Measurements from ENCODE around the gene PRR23E. TPM values are rescaled to one million over a fixed set of nuclear protein-coding genes. Genes with fewer than 3 reads are reported as not detected.

The PRR23E gene
- total RNA-seq, 1 experiment from 2014 or later, result not detected

DNA sequence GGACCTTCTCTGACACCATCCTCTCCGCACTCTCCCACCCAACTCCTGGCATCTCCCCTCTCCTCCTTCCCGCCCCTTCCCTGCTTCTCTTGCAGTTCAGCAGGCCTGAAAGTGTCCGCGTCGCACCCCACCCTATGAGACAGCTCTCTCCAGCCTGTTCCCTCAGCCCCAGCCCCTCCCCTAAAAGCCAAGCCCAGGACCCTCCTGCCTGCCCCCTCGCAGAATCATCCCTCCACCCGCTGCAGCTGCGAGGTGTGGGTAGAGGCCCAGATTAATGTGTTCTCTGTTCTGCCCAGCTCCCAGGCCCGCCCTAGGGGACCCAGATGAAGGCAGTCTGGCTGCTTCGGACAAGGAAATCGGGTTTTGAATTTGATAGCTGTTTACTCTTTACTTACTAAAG is 410 bp downstream of the PRR23E start:
- Mint-ChIP-seq H3K27me3 (ENCODE audit: insufficient read depth, unreplicated experiment) (peaks cover 11% of the 10 kb centered on the region), H3K4me1 (ENCODE audit: low read depth, unreplicated experiment) (no peaks in the 10 kb centered on the region), H3K4me3 (ENCODE audit: unreplicated experiment) (no peak overlapping the region), H3K27ac (ENCODE audit: unreplicated experiment) (no peak overlapping the region), H3K9me3 (ENCODE audit: unreplicated experiment) (no peaks in the 10 kb centered on the region), H3K36me3 (ENCODE audit: insufficient read depth, unreplicated experiment) (no peaks in the 10 kb centered on the region)
- Histone ChIP-seq H3K36me3 (ENCODE audit: control insufficient read depth, insufficient read depth, low read length) (no peaks in the 10 kb centered on the region), H3K4me3 (ENCODE audit: low read depth, low read length) (no peak overlapping the region), H3K9me3 (peaks cover 10% of the 10 kb centered on the region; the same call in 1 of the 2 replicates), H3K4me1 (no peaks in the 10 kb centered on the region), H3K27me3 (replicated peaks; ENCODE audit: control insufficient read depth, insufficient read depth, low read length) (no peaks in the 10 kb centered on the region)
- no TSS peak for BruUV-seq (replicated peaks)
- intact Hi-C loops (cut with micrococcal nuclease; ENCODE audit: unreplicated experiment), result no loop called here
- DNase-seq, result no peak
- CTCF ChIA-PET, result no interaction called here
- TF ChIP-seq, protein P1, sequence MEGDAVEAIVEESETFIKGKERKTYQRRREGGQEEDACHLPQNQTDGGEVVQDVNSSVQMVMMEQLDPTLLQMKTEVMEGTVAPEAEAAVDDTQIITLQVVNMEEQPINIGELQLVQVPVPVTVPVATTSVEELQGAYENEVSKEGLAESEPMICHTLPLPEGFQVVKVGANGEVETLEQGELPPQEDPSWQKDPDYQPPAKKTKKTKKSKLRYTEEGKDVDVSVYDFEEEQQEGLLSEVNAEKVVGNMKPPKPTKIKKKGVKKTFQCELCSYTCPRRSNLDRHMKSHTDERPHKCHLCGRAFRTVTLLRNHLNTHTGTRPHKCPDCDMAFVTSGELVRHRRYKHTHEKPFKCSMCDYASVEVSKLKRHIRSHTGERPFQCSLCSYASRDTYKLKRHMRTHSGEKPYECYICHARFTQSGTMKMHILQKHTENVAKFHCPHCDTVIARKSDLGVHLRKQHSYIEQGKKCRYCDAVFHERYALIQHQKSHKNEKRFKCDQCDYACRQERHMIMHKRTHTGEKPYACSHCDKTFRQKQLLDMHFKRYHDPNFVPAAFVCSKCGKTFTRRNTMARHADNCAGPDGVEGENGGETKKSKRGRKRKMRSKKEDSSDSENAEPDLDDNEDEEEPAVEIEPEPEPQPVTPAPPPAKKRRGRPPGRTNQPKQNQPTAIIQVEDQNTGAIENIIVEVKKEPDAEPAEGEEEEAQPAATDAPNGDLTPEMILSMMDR (IDR thresholded peaks at IDR 0.05; ENCODE audit: insufficient read depth in 1 of 2, low read depth in 1 of 2, low read length in 1 of 2, severe bottlenecking in 1 of 2, unreplicated experiment in 1 of 2), result no peak
- POLR2A ChIA-PET, result no interaction called here

DNA sequence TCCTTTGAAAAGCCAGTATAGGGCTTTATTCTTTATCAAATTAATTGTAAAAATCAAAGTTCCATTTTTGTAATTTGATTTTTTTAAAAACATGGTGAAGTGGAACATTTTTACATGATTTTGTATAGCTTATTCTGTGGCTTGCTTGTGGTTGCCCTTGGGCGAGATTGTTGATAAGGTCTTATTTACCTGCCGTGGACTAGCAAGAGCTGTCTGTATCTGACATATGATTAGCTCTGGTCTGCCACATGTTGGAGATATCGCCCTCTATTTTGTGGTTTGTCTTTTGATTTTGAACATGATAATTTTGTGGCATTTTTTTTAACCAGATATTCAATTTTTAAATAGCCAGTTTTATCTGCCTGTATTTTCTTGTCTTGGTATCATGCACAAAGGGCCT is 844 bp downstream of the PRR23E start:
- Mint-ChIP-seq H3K9me3 (ENCODE audit: unreplicated experiment) (no peaks in the 10 kb centered on the region), H3K4me1 (ENCODE audit: low read depth, unreplicated experiment) (no peaks in the 10 kb centered on the region), H3K27me3 (ENCODE audit: insufficient read depth, unreplicated experiment) (peaks cover 11% of the 10 kb centered on the region), H3K27ac (ENCODE audit: unreplicated experiment) (no peak overlapping the region), H3K36me3 (ENCODE audit: insufficient read depth, unreplicated experiment) (no peaks in the 10 kb centered on the region), H3K4me3 (ENCODE audit: unreplicated experiment) (no peak overlapping the region)
- Histone ChIP-seq H3K4me1 (no peaks in the 10 kb centered on the region), H3K36me3 (ENCODE audit: control insufficient read depth, insufficient read depth, low read length) (no peaks in the 10 kb centered on the region), H3K9me3 (peaks cover 10% of the 10 kb centered on the region; the same call in 1 of the 2 replicates), H3K4me3 (ENCODE audit: low read depth, low read length) (no peak overlapping the region), H3K27me3 (replicated peaks; ENCODE audit: control insufficient read depth, insufficient read depth, low read length) (no peaks in the 10 kb centered on the region)
- TF ChIP-seq, protein P1 (IDR thresholded peaks at IDR 0.05; ENCODE audit: insufficient read depth in 1 of 2, low read depth in 1 of 2, low read length in 1 of 2, severe bottlenecking in 1 of 2, unreplicated experiment in 1 of 2), result no peak
- intact Hi-C loops (cut with micrococcal nuclease; ENCODE audit: unreplicated experiment), result no loop called here
- DNase-seq, result no peak
- ChIA-PET CTCF (no interaction called here), POLR2A (no interaction called here)
- BruUV-seq (replicated peaks), result no TSS peak

DNA sequence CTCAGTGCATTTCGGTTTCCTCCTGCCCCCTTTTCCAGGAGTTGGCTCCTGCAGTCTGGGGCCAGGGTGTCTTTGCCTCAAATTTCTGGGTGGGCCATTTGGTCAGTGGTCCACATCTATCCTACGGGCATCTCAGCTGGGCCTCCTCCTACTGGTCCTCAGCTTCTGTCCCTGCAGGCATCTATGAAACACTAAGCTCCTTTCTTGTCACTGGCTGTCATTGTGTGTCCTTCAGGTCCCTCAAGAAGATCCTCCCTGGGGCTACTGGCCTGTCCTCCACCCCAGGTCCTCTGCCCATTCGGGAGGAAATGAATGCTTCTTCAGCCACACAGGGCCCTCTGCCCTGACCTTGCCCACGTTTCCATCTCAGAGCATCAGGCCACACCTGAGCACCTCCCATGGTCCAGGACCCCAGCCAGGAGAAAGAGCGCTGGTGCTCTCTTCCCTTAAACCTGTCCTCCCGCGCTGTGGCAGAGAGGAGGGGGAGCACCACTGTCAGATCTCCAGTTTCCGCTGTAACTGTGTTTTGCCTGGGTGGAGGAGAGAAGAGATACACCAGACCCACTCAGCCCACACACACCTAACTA is 1.8 kb downstream of the PRR23E start:
- CTCF ChIA-PET, result no interaction called here
- no peaks in the 10 kb centered on the region for H3K27me3 ChIP-seq (replicated peaks; ENCODE audit: control insufficient read depth, insufficient read depth, low read length)
- peaks cover 10% of the 10 kb centered on the region; the same call in 1 of the 2 replicates for H3K9me3 ChIP-seq
- Mint-ChIP-seq H3K4me1 (ENCODE audit: low read depth, unreplicated experiment) (no peaks in the 10 kb centered on the region), H3K9me3 (ENCODE audit: unreplicated experiment) (no peaks in the 10 kb centered on the region), H3K36me3 (ENCODE audit: insufficient read depth, unreplicated experiment) (no peaks in the 10 kb centered on the region), H3K4me3 (ENCODE audit: unreplicated experiment) (no peak overlapping the region), H3K27me3 (ENCODE audit: insufficient read depth, unreplicated experiment) (peaks cover 11% of the 10 kb centered on the region), H3K27ac (ENCODE audit: unreplicated experiment) (no peak overlapping the region)
- no TSS peak for BruUV-seq (replicated peaks)
- POLR2A ChIA-PET, result no interaction called here
- no peaks in the 10 kb centered on the region for H3K36me3 ChIP-seq (ENCODE audit: control insufficient read depth, insufficient read depth, low read length)
- intact Hi-C loops (cut with micrococcal nuclease; ENCODE audit: unreplicated experiment), result no loop called here
- no peaks in the 10 kb centered on the region for H3K4me1 ChIP-seq
- no peak for DNase-seq
- TF ChIP-seq, protein P1 (IDR thresholded peaks at IDR 0.05; ENCODE audit: insufficient read depth in 1 of 2, low read depth in 1 of 2, low read length in 1 of 2, severe bottlenecking in 1 of 2, unreplicated experiment in 1 of 2), result no peak
- H3K4me3 ChIP-seq (ENCODE audit: low read depth, low read length), result no peak overlapping the region
